Duodenal mucosa (tissue), 2 donors: ENCODE results near the gene PACRGL.
"Not testable (repeated sequence)": the region's sequence is repeated elsewhere in the genome, so short reads cannot be mapped to it uniquely, and the experiment has no call there.

Experiments used
- H3K27ac ChIP-seq: one replicate; pipeline ENCODE4 v1.7.0; 2013; ENCODE audit warnings: low read depth, low read length
- H3K27me3 ChIP-seq, 2 donors: one replicate each; pipeline ENCODE4 v1.7.0; 2013; ENCODE audit warnings: low read length in 2 of 2, control low read depth in 1 of 2; ENCODE audit not compliant: insufficient read depth in 2 of 2, control insufficient read depth in 1 of 2
- H3K36me3 ChIP-seq, 2 donors: one replicate each; pipeline ENCODE4 v1.7.0; 2013; ENCODE audit warnings: low read length in 2 of 2, control low read depth in 1 of 2; ENCODE audit not compliant: insufficient read depth in 2 of 2, control insufficient read depth in 1 of 2
- H3K4me1 ChIP-seq, 2 donors: one replicate each; pipeline ENCODE4 v1.7.0; 2013; ENCODE audit warnings: low read length in 2 of 2, control low read depth in 1 of 2; ENCODE audit not compliant: insufficient read depth in 2 of 2, control insufficient read depth in 1 of 2
- H3K4me3 ChIP-seq, 2 donors: one replicate each; pipeline ENCODE4 v1.7.0; 2013; ENCODE audit warnings: low read length in 2 of 2, low read depth in 1 of 2
- H3K9ac ChIP-seq, 2 donors: one replicate each; pipeline ENCODE4 v1.7.0; 2013; ENCODE audit warnings: low read length in 2 of 2, low read depth in 1 of 2
- H3K9me3 ChIP-seq, 2 donors: one replicate each; pipeline ENCODE4 v1.7.0; 2013; ENCODE audit warnings: low read length in 2 of 2, control low read depth in 1 of 2; ENCODE audit not compliant: control insufficient read depth in 1 of 2

PACRGL gene

DNA sequence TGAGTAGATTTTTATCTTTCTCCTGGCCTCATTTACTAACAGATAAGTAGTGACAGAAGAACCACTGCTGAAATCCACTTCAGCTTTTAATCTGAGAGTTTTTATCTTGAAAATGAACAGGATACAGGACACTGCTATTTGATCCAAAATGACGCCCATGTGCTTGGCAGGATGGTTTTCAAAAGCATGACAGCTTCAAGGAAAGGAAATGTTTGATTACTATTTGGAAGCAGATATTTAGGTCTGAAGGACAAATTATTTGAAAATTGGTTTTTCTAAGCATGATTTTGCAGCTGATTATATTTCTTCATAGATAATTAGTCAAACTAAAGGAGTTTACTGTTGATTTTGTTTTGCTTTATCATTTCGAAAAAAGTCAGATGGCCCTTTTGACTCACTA lies 11.1 kb downstream of the PACRGL start:
- Histone ChIP-seq H3K4me3 (no peak overlapping the region), H3K9me3 (no peaks in the 10 kb centered on the region), H3K4me1 (no peaks in the 10 kb centered on the region), H3K36me3 (peaks cover 12 to 32% of the 10 kb centered on the region in 2 donors), H3K9ac (no peak overlapping the region), H3K27me3 (no peaks in the 10 kb centered on the region), H3K27ac (no peak overlapping the region)

DNA sequence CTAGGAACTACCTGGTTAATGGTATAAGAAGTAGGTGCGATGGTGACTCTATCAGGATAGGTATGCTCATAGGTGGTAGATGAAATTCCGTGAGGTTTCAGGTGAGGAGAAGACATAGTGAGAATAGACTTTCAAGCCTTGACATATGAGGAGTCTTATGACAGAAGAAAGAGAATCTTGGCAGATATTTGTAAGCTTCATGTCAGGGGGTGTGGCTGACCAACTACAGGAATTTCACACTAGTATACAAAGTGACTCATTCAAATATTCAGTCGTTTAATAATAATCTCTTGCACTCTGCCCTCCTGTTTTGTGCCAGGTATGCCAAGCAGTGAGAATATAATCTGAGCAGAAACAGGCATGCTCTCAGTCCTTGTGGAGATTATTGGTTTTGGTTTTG lies 22.8 kb downstream of the PACRGL start:
- Histone ChIP-seq H3K36me3 (peaks cover 10 to 39% of the 10 kb centered on the region in 2 donors), H3K27ac (no peak overlapping the region), H3K27me3 (no peaks in the 10 kb centered on the region), H3K4me1 (no peaks in the 10 kb centered on the region), H3K4me3 (no peak overlapping the region), H3K9me3 (no peaks in the 10 kb centered on the region), H3K9ac (no peak overlapping the region)

DNA sequence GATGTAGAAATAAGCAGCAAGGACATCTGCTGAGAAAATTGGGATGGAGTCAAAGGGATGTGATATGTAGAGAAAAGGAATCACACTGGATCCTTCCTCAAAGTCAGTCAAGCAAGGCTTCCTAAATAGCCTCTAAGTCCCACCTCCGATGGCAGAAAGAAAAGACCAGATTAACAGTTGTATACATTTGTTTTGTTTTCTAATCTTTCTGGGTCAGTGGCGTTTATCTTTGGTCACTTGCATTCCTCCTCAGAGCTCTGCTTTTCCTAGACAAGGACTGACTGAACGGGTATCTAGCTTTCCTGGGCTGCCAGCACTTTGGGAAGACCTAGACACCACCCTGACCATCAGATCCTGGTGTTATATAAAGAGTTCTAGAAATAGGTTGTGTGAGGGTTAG lies 23.2 kb downstream of the PACRGL start:
- Histone ChIP-seq H3K36me3 (peaks cover 10 to 39% of the 10 kb centered on the region in 2 donors), H3K27me3 (no peaks in the 10 kb centered on the region), H3K9me3 (no peaks in the 10 kb centered on the region), H3K9ac (no peak overlapping the region), H3K4me3 (no peak overlapping the region), H3K27ac (no peak overlapping the region), H3K4me1 (no peaks in the 10 kb centered on the region)

DNA sequence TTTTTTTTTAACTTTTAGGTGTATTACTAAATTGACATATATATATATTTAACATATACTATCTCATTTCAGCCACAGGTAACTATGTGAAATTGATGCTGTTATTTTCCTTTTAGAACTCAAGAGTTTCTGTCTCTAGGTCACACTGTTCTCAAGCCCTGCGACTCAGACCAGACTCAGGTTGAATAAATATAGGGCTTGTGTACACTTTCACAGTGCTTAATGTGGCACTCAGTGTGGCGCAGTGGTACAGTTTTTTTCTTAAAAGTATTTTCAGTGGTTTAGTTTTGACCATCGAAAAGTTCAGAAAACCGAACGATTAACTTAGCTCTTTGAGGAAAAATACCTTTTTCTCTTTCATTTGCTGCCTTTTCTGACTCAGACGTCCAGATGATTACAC lies 24.7 kb downstream of the PACRGL start:
- Histone ChIP-seq H3K4me1 (no peaks in the 10 kb centered on the region), H3K9me3 (no peaks in the 10 kb centered on the region), H3K27ac (no peak overlapping the region), H3K27me3 (no peaks in the 10 kb centered on the region), H3K9ac (no peak overlapping the region), H3K4me3 (no peak overlapping the region), H3K36me3 (peaks cover 13 to 40% of the 10 kb centered on the region in 2 donors)

DNA sequence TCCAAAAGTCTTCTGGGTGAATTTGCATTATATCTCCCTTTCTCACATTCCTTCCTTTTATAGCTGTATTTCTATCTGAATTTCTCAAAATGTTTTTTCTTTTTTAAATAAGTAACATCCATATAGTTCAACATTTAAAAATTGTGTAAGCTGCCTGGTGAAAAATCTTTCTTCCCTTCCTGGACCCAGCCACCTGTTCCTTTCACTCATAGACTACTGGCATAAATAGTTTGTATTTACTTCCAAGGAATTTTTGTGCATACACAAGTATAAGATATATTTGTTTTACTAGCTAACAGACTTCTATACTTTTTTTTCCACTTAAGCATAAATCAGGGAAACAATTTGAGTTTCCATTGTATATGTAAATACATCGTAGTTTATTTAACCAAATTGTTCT lies 35.7 kb downstream of the PACRGL start:
- H3K27ac ChIP-seq = no peak overlapping the region
- peaks cover 19 to 32% of the 10 kb centered on the region in 2 donors for H3K9me3 ChIP-seq
- H3K4me3 ChIP-seq = no peak overlapping the region
- H3K9ac ChIP-seq = no peak overlapping the region
- H3K4me1 ChIP-seq = no peaks in the 10 kb centered on the region
- peaks cover 17 to 34% of the 10 kb centered on the region in 2 donors for H3K36me3 ChIP-seq
- H3K27me3 ChIP-seq = no peaks in the 10 kb centered on the region

DNA sequence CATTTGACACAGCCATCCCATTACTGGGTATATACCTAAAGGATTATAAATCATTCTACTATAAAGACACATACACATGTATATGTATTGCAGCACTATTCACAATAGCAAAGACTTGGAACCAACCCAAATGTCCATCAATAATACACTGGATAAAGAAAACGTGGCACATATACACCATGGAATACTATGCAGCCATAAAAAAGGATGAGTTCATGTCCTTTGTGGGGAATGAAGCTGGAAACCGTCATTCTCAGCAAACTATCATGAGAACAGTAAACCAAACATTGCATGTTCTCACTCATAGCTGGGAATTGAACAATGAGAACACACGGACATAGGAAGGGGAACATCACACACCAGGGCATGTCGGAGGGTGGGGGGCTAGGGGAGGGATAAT lies 45.7 kb downstream of the PACRGL start:
- H3K4me1 ChIP-seq = not testable (repeated sequence)

DNA sequence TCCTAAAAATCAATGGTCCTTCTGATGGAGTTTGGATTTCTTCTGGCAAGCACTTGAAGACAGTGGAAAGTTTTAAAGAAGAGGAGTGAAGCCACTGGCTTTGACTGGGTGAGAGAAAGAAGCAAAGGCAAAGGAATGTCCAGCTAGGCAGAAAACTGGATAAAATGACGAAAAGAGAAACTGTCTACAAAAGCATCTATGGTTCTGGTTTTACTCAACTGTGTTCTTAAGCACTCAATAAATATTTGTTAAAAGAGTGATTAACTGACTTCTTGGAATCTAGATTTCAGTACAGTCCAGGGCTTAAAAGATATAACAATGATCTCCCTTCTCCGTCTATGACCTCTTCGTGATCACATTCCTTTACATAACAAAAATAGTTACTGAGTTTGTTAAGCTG lies 52.4 kb downstream of the PACRGL start:
- no peak overlapping the region for H3K27ac ChIP-seq
- H3K36me3 ChIP-seq = peaks cover 0 to 10% of the 10 kb centered on the region in 2 donors
- H3K27me3 ChIP-seq = no peaks in the 10 kb centered on the region
- no peak overlapping the region for H3K9ac ChIP-seq
- no peaks in the 10 kb centered on the region for H3K9me3 ChIP-seq
- no peak overlapping the region for H3K4me3 ChIP-seq
- no peaks in the 10 kb centered on the region for H3K4me1 ChIP-seq

More for the DNA sequence above, 45.7 kb downstream of the PACRGL start:
- H3K27ac ChIP-seq, H3K9ac ChIP-seq, H3K4me3 ChIP-seq, H3K9me3 ChIP-seq, H3K27me3 ChIP-seq, H3K36me3 ChIP-seq: not testable (repeated sequence)

DNA sequence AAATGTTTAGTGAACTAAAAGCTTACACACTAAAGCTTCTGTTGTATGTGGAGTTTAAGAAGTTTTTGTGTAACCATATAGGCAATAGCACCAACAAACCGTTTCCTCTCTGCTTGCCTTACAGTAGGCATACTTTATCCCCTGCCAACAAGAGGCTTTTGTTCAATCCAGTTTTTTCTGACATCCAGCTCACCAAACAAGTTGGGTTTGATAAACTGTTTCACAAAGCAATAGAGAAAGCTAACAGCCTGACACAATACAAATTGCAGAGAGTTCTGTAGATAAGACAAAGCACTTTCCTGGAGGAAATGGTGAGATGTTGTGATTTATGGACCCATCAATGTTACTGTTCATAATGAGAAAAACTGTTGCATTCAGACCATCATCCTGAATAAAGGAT lies 53.8 kb downstream of the PACRGL start:
- peaks cover 0 to 10% of the 10 kb centered on the region in 2 donors for H3K36me3 ChIP-seq
- no peak overlapping the region for H3K9ac ChIP-seq
- no peak overlapping the region for H3K4me3 ChIP-seq
- H3K4me1 ChIP-seq = no peaks in the 10 kb centered on the region
- no peaks in the 10 kb centered on the region for H3K27me3 ChIP-seq
- H3K9me3 ChIP-seq = no peaks in the 10 kb centered on the region
- H3K27ac ChIP-seq = no peak overlapping the region

DNA sequence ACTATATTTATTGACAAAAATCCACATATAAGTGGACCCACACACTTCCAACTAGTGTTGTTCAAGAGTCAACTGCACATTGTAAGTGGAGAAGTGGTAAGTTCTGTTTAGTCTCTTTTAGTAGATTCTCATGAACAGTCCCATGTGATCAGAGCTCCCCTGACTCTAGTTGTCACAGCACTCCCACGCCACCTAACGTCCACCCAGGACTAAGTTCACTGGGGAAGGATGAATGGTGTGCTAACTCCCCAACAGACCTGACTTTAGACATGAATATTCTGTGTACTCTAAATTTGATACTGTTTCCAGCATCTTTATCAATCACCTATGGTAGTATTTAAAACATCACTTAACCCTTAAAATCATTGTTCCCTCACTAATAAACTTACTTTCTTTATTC lies 59.8 kb downstream of the PACRGL start:
- H3K9ac ChIP-seq = no peak overlapping the region
- no peaks in the 10 kb centered on the region for H3K4me1 ChIP-seq
- H3K27ac ChIP-seq = no peak overlapping the region
- H3K4me3 ChIP-seq = no peak overlapping the region
- H3K27me3 ChIP-seq = no peaks in the 10 kb centered on the region
- H3K36me3 ChIP-seq = no peaks in the 10 kb centered on the region
- H3K9me3 ChIP-seq = no peaks in the 10 kb centered on the region

DNA sequence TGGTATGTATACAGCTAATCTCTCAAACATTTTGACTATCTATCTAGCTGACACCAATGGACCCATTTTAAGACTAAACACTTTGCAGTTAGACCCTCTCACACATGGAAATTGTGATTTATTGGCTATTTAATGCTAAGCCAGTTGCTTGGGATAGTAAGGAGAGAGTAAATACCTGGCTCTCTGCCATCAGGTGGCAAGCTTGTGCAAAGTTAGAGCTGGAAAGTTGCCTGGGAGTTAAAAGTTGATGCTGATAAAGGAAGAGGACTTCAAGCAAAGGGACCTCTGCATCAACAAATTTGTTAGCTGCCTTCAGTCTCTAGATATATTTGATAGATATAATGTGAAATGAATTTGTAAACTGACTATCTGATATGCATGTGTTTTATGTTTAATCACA lies 61.1 kb downstream of the PACRGL start:
- H3K27ac ChIP-seq = no peak overlapping the region
- no peak overlapping the region for H3K4me3 ChIP-seq
- no peaks in the 10 kb centered on the region for H3K4me1 ChIP-seq
- H3K9ac ChIP-seq = no peak overlapping the region
- H3K27me3 ChIP-seq = no peaks in the 10 kb centered on the region
- H3K36me3 ChIP-seq = no peaks in the 10 kb centered on the region
- no peaks in the 10 kb centered on the region for H3K9me3 ChIP-seq

DNA sequence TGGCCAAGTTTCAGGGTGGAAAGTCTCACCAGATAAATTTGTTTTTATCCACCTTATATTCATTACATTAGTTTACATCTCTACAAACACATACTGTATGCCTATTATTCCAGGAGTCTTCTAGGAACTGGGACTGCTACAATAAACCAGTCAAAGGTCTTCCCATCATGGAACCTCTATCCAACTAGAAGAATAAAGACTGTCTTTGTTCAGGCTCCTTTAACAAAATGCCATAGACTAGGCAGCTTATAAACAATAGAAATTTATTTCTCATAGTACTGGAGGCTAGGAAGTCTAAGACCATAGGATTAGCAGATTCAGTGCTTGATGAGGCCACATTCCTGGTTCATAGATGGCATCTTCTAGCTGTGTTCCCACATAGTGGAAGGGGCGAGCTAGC lies 61.6 kb downstream of the PACRGL start:
- no peak overlapping the region for H3K9ac ChIP-seq
- H3K9me3 ChIP-seq = no peaks in the 10 kb centered on the region
- no peak overlapping the region for H3K27ac ChIP-seq
- H3K36me3 ChIP-seq = no peaks in the 10 kb centered on the region
- no peaks in the 10 kb centered on the region for H3K27me3 ChIP-seq
- no peak overlapping the region for H3K4me3 ChIP-seq
- H3K4me1 ChIP-seq = no peaks in the 10 kb centered on the region
